ENCODE results near the gene CDPF1. TPM values are rescaled to one million over a fixed set of nuclear protein-coding genes. Genes with fewer than 3 reads are reported as not detected.
"Not testable (repeated sequence)": the region's sequence is repeated elsewhere in the genome, so short reads cannot be mapped to it uniquely, and the experiment has no call there.

The CDPF1 gene
- total RNA-seq, 1 experiment from 2014 or later: 8.1 TPM

DNA sequence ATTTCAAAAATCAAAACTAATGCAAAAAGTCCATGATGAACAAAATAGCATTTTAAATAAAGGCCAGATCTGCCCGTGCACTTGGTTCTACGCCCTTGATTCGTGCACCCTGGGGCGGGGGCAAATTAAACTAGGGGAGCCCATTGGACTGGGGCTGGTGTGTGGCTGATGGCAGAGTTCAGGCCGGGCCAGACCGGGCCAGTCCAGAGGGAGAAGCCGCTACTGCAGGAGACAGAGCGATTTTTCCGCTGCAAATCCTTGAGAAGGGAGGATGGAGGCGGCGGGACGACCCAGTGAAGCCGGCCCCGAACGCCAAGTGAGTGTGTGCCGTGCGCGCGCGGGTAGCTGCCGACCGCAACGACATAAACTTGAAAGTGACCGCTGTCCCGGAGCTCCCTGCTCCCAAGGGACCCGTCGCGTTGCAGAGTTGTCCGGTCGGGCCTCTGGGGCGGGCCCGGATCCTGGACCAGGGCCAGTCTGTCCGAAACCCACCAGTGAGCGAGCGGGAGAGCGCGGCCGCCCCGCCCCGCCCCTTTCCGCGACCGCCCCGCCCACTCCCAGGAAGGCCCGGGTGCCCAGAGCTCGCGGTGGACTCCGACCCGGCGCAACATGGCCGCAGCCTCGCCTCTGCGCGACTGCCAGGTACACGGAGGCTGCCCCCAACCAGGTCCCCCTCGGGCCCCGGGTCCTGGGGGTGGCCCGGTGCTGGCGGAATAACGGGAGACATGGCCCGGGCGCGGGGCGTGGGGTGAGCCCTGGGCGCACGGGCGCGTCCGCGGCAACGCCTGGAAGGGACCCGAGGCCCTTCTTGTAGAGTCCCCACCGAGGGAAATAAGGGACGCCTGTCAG is 17.6 kb upstream of the CDPF1 start, which contains the start of gene TTC38:
TSS of gene TTC38 (plus strand) at position 578 of the 849 bp plus-strand sequence. CDS start at position 610, 32 bp downstream.
- Histone ChIP-seq H3K79me1 (ENCODE audit: insufficient read depth, low read depth, low read length, poor library complexity, severe bottlenecking) (no peaks in the 10 kb centered on the region), H3K23ac (ENCODE audit: insufficient read length, low read depth, low read length) (no peak within 1 kb of the TSS), H3K14ac (ENCODE audit: insufficient read depth, low read length) (peak within 1 kb of the TSS; percentile 72; the same call in 1 of the 2 replicates), H3K23me2 (ENCODE audit: insufficient read length, low read depth, low read length, poor library complexity, severe bottlenecking) (peaks cover 6% of the 10 kb centered on the region), H3K27ac (ENCODE audit: insufficient read length, low read depth, low read length) (no peak within 1 kb of the TSS), H3K79me2 (ENCODE audit: insufficient read depth, low read length) (no peaks in the 10 kb centered on the region), H3K4ac (ENCODE audit: low read depth, low read length) (no peak within 1 kb of the TSS), H4K91ac (ENCODE audit: insufficient read length, low read depth, low read length) (no peak within 1 kb of the TSS), H4K20me1 (ENCODE audit: control insufficient read depth, insufficient read depth, insufficient read length) (peaks cover 4% of the 10 kb centered on the region), H3K4me1 (ENCODE audit: insufficient read depth, low read length) (no peaks in the 10 kb centered on the region), H3K56ac (ENCODE audit: insufficient read length, low read depth, low read length) (no peak within 1 kb of the TSS), H2AFZ (ENCODE audit: low read length) (no peak within 1 kb of the TSS), H3K9me3 (ENCODE audit: control insufficient read depth, low read depth, low read length) (no peaks in the 10 kb centered on the region), H3T11ph (ENCODE audit: low read length) (no peak within 1 kb of the TSS), H3K27me3 (ENCODE audit: insufficient read depth, low read length) (peaks cover 3% of the 10 kb centered on the region; the same call in 1 of the 2 replicates), H2BK120ac (ENCODE audit: low read depth, low read length, poor library complexity, severe bottlenecking) (no peak within 1 kb of the TSS), H3K4me2 (ENCODE audit: insufficient read depth, insufficient read length, low read length) (peak within 1 kb of the TSS; percentile 53), H2BK5ac (ENCODE audit: insufficient read length, low read length) (no peak within 1 kb of the TSS), H2BK20ac (ENCODE audit: low read depth, low read length, poor library complexity, severe bottlenecking) (no peak within 1 kb of the TSS), H4K8ac (replicated peaks; ENCODE audit: insufficient read length, low read depth, low read length) (no peak within 1 kb of the TSS), H4K5ac (ENCODE audit: insufficient read length, low read depth, low read length) (no peak within 1 kb of the TSS), H2BK15ac (ENCODE audit: low read depth, low read length) (no peak within 1 kb of the TSS; the same call in 1 of the 2 replicates), H3K9ac (ENCODE audit: extremely low read depth, insufficient read length, low read length) (no peak within 1 kb of the TSS), H2BK12ac (ENCODE audit: insufficient read length, low read depth, low read length) (no peak within 1 kb of the TSS), H3K18ac (ENCODE audit: insufficient read length, low read depth, low read length) (no peak within 1 kb of the TSS), H2AK5ac (ENCODE audit: insufficient read length, low read length) (no peak within 1 kb of the TSS)
- Mint-ChIP-seq H3K9me3 (peaks cover 35% of the 10 kb centered on the region in 2 experiments), H3K4me3 (peak within 1 kb of the TSS; percentile 79 to 88), H3K27ac (no peak within 1 kb of the TSS; a peak in 1 of 7 replicates), H3K4me1 (peaks cover 8 to 9% of the 10 kb centered on the region in 2 experiments), H3K36me3 (ENCODE audit: insufficient read depth in 1 of 3, low read depth in 3 of 3) (peaks cover 19 to 37% (median 19%) of the 10 kb centered on the region in 3 experiments), H3K27me3 (ENCODE audit: low read depth) (peaks cover 42% of the 10 kb centered on the region)
- peak; percentile 89 for DNase-seq
- no CpG with 5 or more reads among the region's 74 CpGs for WGBS (ENCODE audit: extremely low coverage, insufficient read length, low lambda C conversion rate)
- no peak for TF ChIP-seq CTCF (conservative IDR thresholded peaks at IDR 0.05)

GRCh38 chr22:46265627-46266026 is 15.5 kb upstream of the CDPF1 start:
- H2BK15ac ChIP-seq (ENCODE audit: low read depth, low read length); H3K4me3 Mint-ChIP-seq; H3K27ac Mint-ChIP-seq; H3K23me2 ChIP-seq (ENCODE audit: insufficient read length, low read depth, low read length, poor library complexity, severe bottlenecking); H4K8ac ChIP-seq (replicated peaks; ENCODE audit: insufficient read length, low read depth, low read length); H2AK5ac ChIP-seq (ENCODE audit: insufficient read length, low read length); H2BK20ac ChIP-seq (ENCODE audit: low read depth, low read length, poor library complexity, severe bottlenecking); H4K91ac ChIP-seq (ENCODE audit: insufficient read length, low read depth, low read length); H2BK120ac ChIP-seq (ENCODE audit: low read depth, low read length, poor library complexity, severe bottlenecking); H2AFZ ChIP-seq (ENCODE audit: low read length); H3T11ph ChIP-seq (ENCODE audit: low read length); H3K9ac ChIP-seq (ENCODE audit: extremely low read depth, insufficient read length, low read length); H3K23ac ChIP-seq (ENCODE audit: insufficient read length, low read depth, low read length); H3K56ac ChIP-seq (ENCODE audit: insufficient read length, low read depth, low read length); H3K18ac ChIP-seq (ENCODE audit: insufficient read length, low read depth, low read length); H3K27ac ChIP-seq (ENCODE audit: insufficient read length, low read depth, low read length); H3K4me2 ChIP-seq (ENCODE audit: insufficient read depth, insufficient read length, low read length); H2BK5ac ChIP-seq (ENCODE audit: insufficient read length, low read length); H3K4me1 Mint-ChIP-seq; H3K9me3 ChIP-seq (ENCODE audit: control insufficient read depth, low read depth, low read length); H4K5ac ChIP-seq (ENCODE audit: insufficient read length, low read depth, low read length); H3K4ac ChIP-seq (ENCODE audit: low read depth, low read length); H2BK12ac ChIP-seq (ENCODE audit: insufficient read length, low read depth, low read length); H3K79me2 ChIP-seq (ENCODE audit: insufficient read depth, low read length); H3K79me1 ChIP-seq (ENCODE audit: insufficient read depth, low read depth, low read length, poor library complexity, severe bottlenecking); H3K14ac ChIP-seq (ENCODE audit: insufficient read depth, low read length); H4K20me1 ChIP-seq (ENCODE audit: control insufficient read depth, insufficient read depth, insufficient read length); H3K4me1 ChIP-seq (ENCODE audit: insufficient read depth, low read length); DNase-seq: not testable (repeated sequence)
- Mint-ChIP-seq H3K9me3 (peaks cover 42 to 53% of the 10 kb centered on the region in 2 experiments), H3K27me3 (ENCODE audit: low read depth) (peaks cover 63% of the 10 kb centered on the region), H3K36me3 (ENCODE audit: insufficient read depth in 1 of 3, low read depth in 3 of 3) (peaks cover 14 to 41% (median 19%) of the 10 kb centered on the region in 3 experiments)
- WGBS (ENCODE audit: extremely low coverage, insufficient read length, low lambda C conversion rate): no CpG with 5 or more reads among the region's 4 CpGs
- H3K27me3 ChIP-seq (ENCODE audit: insufficient read depth, low read length): peaks cover 16% of the 10 kb centered on the region; the same call in 1 of the 2 replicates
